Measurements from ENCODE around the gene ACOT9. TPM values are rescaled to one million over a fixed set of nuclear protein-coding genes. Genes with fewer than 3 reads are reported as not detected.

The ACOT9 gene
- total RNA-seq, 1 donor: 52.8 TPM

GRCh38 chrX:23732704-23733103 lies 10.4 kb downstream of the ACOT9 start:
- no peak for TF ChIP-seq CTCF (IDR thresholded peaks at IDR 0.05; ENCODE audit: insufficient read depth, low read length)
- no peak overlapping the region for H3K4me3 ChIP-seq (ENCODE audit: low read depth, low read length)

DNA sequence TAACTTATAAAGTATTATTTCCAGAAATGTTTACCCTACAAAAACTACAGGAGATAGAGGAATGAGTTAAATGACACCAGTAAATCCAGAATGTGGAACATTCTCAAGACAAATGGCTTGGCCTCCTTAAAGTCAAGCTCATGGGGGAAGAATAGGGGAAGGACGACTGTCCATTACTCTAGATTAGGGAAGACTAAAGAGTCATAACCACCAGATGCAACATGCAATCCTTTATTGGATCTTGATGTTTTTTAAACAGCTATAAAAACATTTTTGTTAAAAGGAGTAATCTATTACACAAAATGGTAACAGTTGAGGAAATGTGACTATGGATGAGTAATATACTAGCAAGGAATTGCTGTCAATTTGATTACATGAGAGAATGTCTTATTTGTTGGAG lies 11.1 kb downstream of the ACOT9 start:
- DNase-seq (ENCODE audit: low read depth): no peak
- H3K4me3 ChIP-seq (ENCODE audit: low read depth, low read length): no peak overlapping the region
- no peak for TF ChIP-seq CTCF (IDR thresholded peaks at IDR 0.05; ENCODE audit: insufficient read depth, low read length)

More at GRCh38 chrX:23732704-23733103, 10.4 kb downstream of the ACOT9 start:
- DNase-seq (ENCODE audit: low read depth): no peak

GRCh38 chrX:23729214-23729613 lies 13.9 kb downstream of the ACOT9 start:
- TF ChIP-seq CTCF (IDR thresholded peaks at IDR 0.05; ENCODE audit: insufficient read depth, low read length): no peak
- DNase-seq (ENCODE audit: low read depth): no peak
- no peak overlapping the region for H3K4me3 ChIP-seq (ENCODE audit: low read depth, low read length)

DNA sequence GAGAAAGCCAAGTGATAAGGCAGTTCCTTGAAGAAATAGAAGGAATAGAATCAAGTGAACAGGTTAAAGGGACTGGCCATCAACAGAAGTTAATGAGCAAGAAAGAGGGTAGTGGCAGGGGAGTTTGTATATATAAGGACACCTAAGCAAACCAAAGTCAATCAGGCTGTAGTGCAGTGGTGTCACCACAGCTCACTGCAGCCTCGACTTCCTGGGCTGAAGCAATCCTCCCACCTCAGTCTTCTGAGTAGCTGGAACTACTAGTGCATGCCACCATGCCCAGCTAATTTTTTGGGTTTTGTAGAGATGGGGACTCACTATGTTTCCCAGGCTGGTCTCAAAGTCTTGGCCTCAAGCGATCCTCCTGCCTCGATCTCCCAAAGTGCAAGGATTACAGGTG lies 15.9 kb downstream of the ACOT9 start:
- no peak overlapping the region for H3K4me3 ChIP-seq (ENCODE audit: low read depth, low read length)
- no peak for DNase-seq (ENCODE audit: low read depth)
- no peak for TF ChIP-seq CTCF (IDR thresholded peaks at IDR 0.05; ENCODE audit: insufficient read depth, low read length)

DNA sequence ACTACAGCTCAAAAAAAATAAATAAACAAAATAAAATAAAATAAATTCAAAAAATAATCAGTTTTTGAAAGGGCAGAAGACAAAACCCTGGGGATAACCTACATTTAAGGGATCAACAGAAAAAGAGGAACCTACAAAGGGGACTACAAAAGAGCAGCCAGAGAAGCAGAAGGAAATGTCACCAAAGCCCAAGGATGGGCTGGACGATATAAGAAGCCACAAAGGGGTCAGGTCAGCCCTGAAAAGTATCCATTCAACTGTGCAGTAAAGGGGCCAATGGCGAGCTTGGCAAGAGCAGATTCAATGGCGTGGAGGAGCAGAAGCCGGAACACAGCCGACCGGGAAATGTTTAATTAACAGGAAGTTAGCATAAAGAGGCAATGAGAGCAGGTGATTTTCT lies 16.9 kb downstream of the ACOT9 start:
- TF ChIP-seq CTCF (IDR thresholded peaks at IDR 0.05; ENCODE audit: insufficient read depth, low read length): no peak
- DNase-seq (ENCODE audit: low read depth): no peak
- H3K4me3 ChIP-seq (ENCODE audit: low read depth, low read length): no peak overlapping the region

DNA sequence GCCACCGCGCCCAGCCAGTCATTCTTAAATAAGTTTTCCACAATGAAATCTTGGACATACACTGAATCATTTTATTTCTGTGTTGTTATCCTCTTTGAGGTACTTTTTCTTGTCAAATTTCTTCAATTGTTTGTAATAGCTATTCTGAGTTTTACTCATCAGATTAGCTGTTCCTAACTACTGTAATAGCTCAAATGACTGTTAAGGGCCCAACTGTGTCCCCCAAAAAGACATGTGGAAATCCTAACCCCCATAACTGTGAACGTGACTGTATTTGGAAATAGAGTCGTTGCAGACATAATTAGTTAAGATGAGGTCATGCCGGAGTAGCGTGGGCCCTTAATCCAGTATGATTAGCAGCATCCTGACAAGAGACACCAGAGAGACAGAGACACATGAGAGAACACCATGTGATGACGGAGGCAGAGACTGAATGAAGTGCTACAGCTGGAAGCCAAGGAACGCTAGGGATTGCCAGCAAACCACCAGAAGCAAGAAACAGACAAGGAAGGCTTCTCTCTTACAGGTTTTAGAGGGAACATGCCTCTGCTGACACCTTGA lies 22.9 kb downstream of the ACOT9 start:
- no peak for DNase-seq (ENCODE audit: low read depth)
- TF ChIP-seq CTCF (IDR thresholded peaks at IDR 0.05; ENCODE audit: insufficient read depth, low read length): no peak
- no peak overlapping the region for H3K4me3 ChIP-seq (ENCODE audit: low read depth, low read length)

GRCh38 chrX:23705235-23705634 lies 37.8 kb downstream of the ACOT9 start:
- DNase-seq (ENCODE audit: low read depth): no peak
- TF ChIP-seq CTCF (IDR thresholded peaks at IDR 0.05; ENCODE audit: insufficient read depth, low read length): no peak
- H3K4me3 ChIP-seq (ENCODE audit: low read depth, low read length): no peak overlapping the region

Data from fibroblast of the aortic adventitia (primary cell).